ENCODE measurements around the gene SCLT1.

- TF ChIP-seq CTCF (IDR thresholded peaks at IDR 0.05), result no peak
- no peak for TF ChIP-seq EP300 (IDR thresholded peaks at IDR 0.05)
- TF ChIP-seq POLR2A (IDR thresholded peaks at IDR 0.05), result no peak
Measured at GRCh38 chr4:128924951-128925350, 168.4 kb downstream of the SCLT1 start.

Measured in sigmoid colon (tissue), 4 donors.